Trophoblast cell (in vitro differentiated cells and primary cell): ENCODE data around the gene ZBED1.
"Not testable (repeated sequence)": the region's sequence is repeated elsewhere in the genome, so short reads cannot be mapped to it uniquely, and the experiment has no call there.

Experiments used
- DNase-seq, 2 donors: peaks; one replicate each; pipeline ENCODE4 v3.0.0-alpha.2; 2016
- H2AFZ ChIP-seq: 2 replicates; pipeline ENCODE4 v1.6.1; 2013; ENCODE audit warnings: low read length, moderate library complexity, mild to moderate bottlenecking; ENCODE audit not compliant: insufficient read depth, poor library complexity
- H2AK5ac ChIP-seq: 2 replicates; pipeline ENCODE4 v1.6.1; 2013; ENCODE audit warnings: mild to moderate bottlenecking, low read length
- H2BK120ac ChIP-seq: 2 replicates; pipeline ENCODE4 v1.6.1; 2013; ENCODE audit warnings: low read length, mild to moderate bottlenecking, moderate library complexity; ENCODE audit not compliant: insufficient read depth, poor library complexity
- H2BK12ac ChIP-seq: 2 replicates; pipeline ENCODE4 v1.6.1; 2013; ENCODE audit warnings: mild to moderate bottlenecking, low read length, moderate library complexity
- H2BK5ac ChIP-seq: 2 replicates; pipeline ENCODE4 v1.6.1; 2013; ENCODE audit warnings: low read length, low read depth, moderate library complexity, mild to moderate bottlenecking; ENCODE audit not compliant: poor library complexity
- H3K14ac ChIP-seq: 2 replicates; pipeline ENCODE4 v1.6.1; 2013; ENCODE audit warnings: mild to moderate bottlenecking, low read length
- H3K18ac ChIP-seq: 2 replicates; pipeline ENCODE4 v1.6.1; 2013; ENCODE audit warnings: mild to moderate bottlenecking, low read length
- H3K23ac ChIP-seq: 2 replicates; pipeline ENCODE4 v1.6.1; 2013; ENCODE audit warnings: low read length
- H3K27ac ChIP-seq: 2 replicates; pipeline ENCODE4 v1.5.1; 2013; ENCODE audit warnings: low read depth, mild to moderate bottlenecking, inconsistent platforms, low read length, moderate library complexity
- H3K27me3 ChIP-seq: 2 replicates; pipeline ENCODE4 v1.6.1; 2013; ENCODE audit warnings: inconsistent platforms, mild to moderate bottlenecking, low read length, moderate library complexity; ENCODE audit not compliant: insufficient read depth
- H3K36me3 ChIP-seq, 2 experiments: 1 replicate in 1 of 2; 2 replicates in 1 of 2; pipeline ENCODE4 v1.6.1; 2013; ENCODE audit warnings: low read length in 2 of 2, mild to moderate bottlenecking in 2 of 2, moderate library complexity in 1 of 2; ENCODE audit not compliant: insufficient read depth in 2 of 2, control insufficient read depth in 1 of 2
- H3K4ac ChIP-seq: 2 replicates; pipeline ENCODE4 v1.6.1; 2013; ENCODE audit warnings: low read depth, mild to moderate bottlenecking, low read length, moderate library complexity
- H3K4me1 ChIP-seq, 2 experiments: 1 replicate in 1 of 2; 2 replicates in 1 of 2; pipeline ENCODE4 v1.6.1; 2013; ENCODE audit warnings: low read length in 2 of 2, mild to moderate bottlenecking in 2 of 2, moderate library complexity in 1 of 2; ENCODE audit not compliant: insufficient read depth in 2 of 2, control insufficient read depth in 1 of 2
- H3K4me2 ChIP-seq: 2 replicates; pipeline ENCODE4 v1.6.1; 2013; ENCODE audit warnings: inconsistent platforms, mild to moderate bottlenecking, low read length, moderate library complexity
- H3K4me3 ChIP-seq: 2 replicates; pipeline ENCODE4 v1.5.1; 2013; ENCODE audit warnings: mild to moderate bottlenecking, low read depth, low read length, inconsistent platforms
- H3K79me1 ChIP-seq: one replicate; pipeline ENCODE4 v1.6.1; 2013; ENCODE audit warnings: low read length
- H3K79me2 ChIP-seq: 2 replicates; pipeline ENCODE4 v1.6.1; 2013; ENCODE audit warnings: low read length, mild to moderate bottlenecking; ENCODE audit not compliant: control insufficient read depth, insufficient read depth, poor library complexity
- H3K9ac ChIP-seq: 2 replicates; pipeline ENCODE4 v1.6.1; 2013; ENCODE audit warnings: mild to moderate bottlenecking, low read length
- H3K9me3 ChIP-seq: 2 replicates; pipeline ENCODE4 v1.6.1; 2013; ENCODE audit warnings: low read depth, mild to moderate bottlenecking, control low read depth, inconsistent platforms, low read length; ENCODE audit not compliant: insufficient read depth
- H4K12ac ChIP-seq: 2 replicates; pipeline ENCODE4 v1.6.1; 2013; ENCODE audit warnings: low read depth, mild to moderate bottlenecking, low read length, moderate library complexity
- H4K8ac ChIP-seq: 2 replicates; pipeline ENCODE4 v1.6.1; 2013; ENCODE audit warnings: low read depth, mild to moderate bottlenecking, low read length, moderate library complexity
- H4K91ac ChIP-seq: one replicate; pipeline ENCODE4 v1.6.1; 2013; ENCODE audit warnings: low read depth, mild to moderate bottlenecking, low read length, moderate library complexity
- WGBS: extraction: QIAGEN DNeasy Blood & Tissue Kit; methylation state at CpG from one replicate; pipeline ENCODE4 v1.1.7; 2013; ENCODE audit warnings: missing lambda C conversion rate; ENCODE audit not compliant: insufficient read length, insufficient coverage; ENCODE audit errors: extremely low coverage; 5-methylcytosine and 5-hydroxymethylcytosine counted together

The ZBED1 gene

DNA sequence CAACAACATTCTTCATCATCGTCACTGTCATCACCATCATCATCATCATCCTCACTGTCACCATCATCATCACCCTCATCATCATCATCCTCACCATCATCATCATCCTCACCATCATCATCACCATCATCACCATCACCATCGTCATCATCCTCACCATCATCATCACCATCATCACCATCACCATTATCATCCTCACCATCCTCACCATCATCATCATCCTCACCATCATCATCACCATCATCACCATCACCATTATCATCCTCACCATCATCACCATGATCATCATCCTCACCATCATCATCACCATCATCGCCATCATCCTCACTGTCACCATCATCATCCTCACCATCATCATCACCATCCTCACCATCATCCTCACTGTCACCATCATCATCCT, 18.9 kb upstream of the ZBED1 start:
- H3K4me3 ChIP-seq, H3K27me3 ChIP-seq, H3K36me3 ChIP-seq, H3K79me2 ChIP-seq, H3K9ac ChIP-seq, H2BK5ac ChIP-seq, H3K79me1 ChIP-seq, H2AFZ ChIP-seq, H3K23ac ChIP-seq, H2BK120ac ChIP-seq, DNase-seq, H3K14ac ChIP-seq, H3K18ac ChIP-seq, H3K4me1 ChIP-seq, H4K91ac ChIP-seq, H3K27ac ChIP-seq, H4K12ac ChIP-seq, H2BK12ac ChIP-seq, H3K9me3 ChIP-seq, H3K4ac ChIP-seq, H4K8ac ChIP-seq, H2AK5ac ChIP-seq, H3K4me2 ChIP-seq: not testable (repeated sequence)
- WGBS = 100% methylated on average over 1 of the region's 3 CpGs

DNA sequence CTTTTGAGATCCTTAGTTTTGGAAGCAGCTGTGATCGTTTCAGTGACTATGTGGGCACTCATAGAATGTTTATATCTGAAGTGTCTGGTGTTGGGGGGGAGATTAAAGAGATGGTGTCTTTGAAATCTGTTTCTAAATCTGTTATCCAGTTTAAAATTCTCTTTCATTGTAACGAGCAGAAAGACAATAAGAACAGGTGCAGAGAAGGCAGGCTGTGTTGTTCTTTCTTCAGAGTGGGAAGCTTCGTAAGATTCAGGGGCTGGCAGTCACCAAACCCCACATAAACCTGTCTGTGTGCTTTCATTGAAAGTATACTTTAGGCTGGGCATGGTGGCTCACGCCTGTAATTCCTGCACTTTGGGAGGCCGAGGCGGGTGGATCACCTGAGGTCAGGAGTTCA, 16.3 kb upstream of the ZBED1 start:
- DNase-seq = no peak
- H4K91ac ChIP-seq = no peak overlapping the region
- no peaks in the 10 kb centered on the region for H3K79me2 ChIP-seq
- H3K27me3 ChIP-seq = no peaks in the 10 kb centered on the region
- no peaks in the 10 kb centered on the region for H3K36me3 ChIP-seq
- no peak overlapping the region for H2BK5ac ChIP-seq
- H3K27ac ChIP-seq = no peak overlapping the region
- H3K4ac ChIP-seq = no peak overlapping the region
- no peak overlapping the region for H3K18ac ChIP-seq
- no peak overlapping the region for H4K8ac ChIP-seq
- no peaks in the 10 kb centered on the region for H3K9me3 ChIP-seq
- H2AK5ac ChIP-seq = no peak overlapping the region
- no peak overlapping the region for H3K4me3 ChIP-seq
- no peak overlapping the region for H3K23ac ChIP-seq
- no peak overlapping the region for H2BK120ac ChIP-seq
- no peak overlapping the region for H2BK12ac ChIP-seq
- WGBS = no CpG with 5 or more reads among the region's 6 CpGs
- no peak overlapping the region for H3K14ac ChIP-seq
- H3K4me1 ChIP-seq = peaks cover 2 to 4% of the 10 kb centered on the region in 2 experiments
- no peak overlapping the region for H3K9ac ChIP-seq
- no peak overlapping the region for H2AFZ ChIP-seq
- no peaks in the 10 kb centered on the region for H3K79me1 ChIP-seq
- no peak overlapping the region for H3K4me2 ChIP-seq
- no peak overlapping the region for H4K12ac ChIP-seq

DNA sequence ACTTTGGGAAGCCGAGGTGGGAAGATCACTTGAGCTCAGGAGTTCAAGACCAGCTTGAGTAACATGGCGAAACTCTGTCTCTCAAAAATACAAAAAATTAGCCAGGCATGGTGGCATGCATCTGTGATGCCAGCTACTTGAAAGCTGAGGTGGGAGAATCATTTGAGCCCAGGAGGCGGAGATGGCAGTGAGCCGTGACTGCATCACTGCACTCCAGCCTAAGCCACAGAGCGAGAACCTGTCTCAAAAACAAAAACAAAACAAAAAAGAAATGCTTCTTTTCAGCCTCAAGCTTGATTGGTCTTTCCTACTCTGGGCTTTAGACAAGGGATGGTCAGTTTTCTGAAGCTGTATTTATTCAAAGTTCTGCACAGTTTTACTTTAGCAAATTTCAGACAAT, 15.8 kb upstream of the ZBED1 start:
- Histone ChIP-seq H3K4ac (no peak overlapping the region), H3K27ac (no peak overlapping the region), H3K18ac (no peak overlapping the region), H2AK5ac (no peak overlapping the region), H3K4me2 (no peak overlapping the region), H3K14ac (no peak overlapping the region), H3K9me3 (no peaks in the 10 kb centered on the region), H3K23ac (no peak overlapping the region), H3K4me1 (peaks cover 2 to 6% of the 10 kb centered on the region in 2 experiments), H4K8ac (no peak overlapping the region), H2BK12ac (no peak overlapping the region), H3K4me3 (no peak overlapping the region), H3K79me1 (no peaks in the 10 kb centered on the region), H2BK5ac (no peak overlapping the region), H4K12ac (no peak overlapping the region), H2BK120ac (no peak overlapping the region), H3K27me3 (no peaks in the 10 kb centered on the region), H3K9ac (no peak overlapping the region), H3K36me3 (no peaks in the 10 kb centered on the region), H3K79me2 (no peaks in the 10 kb centered on the region), H2AFZ (no peak overlapping the region), H4K91ac (no peak overlapping the region)
- no peak for DNase-seq
- WGBS = no CpG with 5 or more reads among the region's 5 CpGs

GRCh38 chrX:2514131-2514530, 13.4 kb upstream of the ZBED1 start:
- H3K18ac ChIP-seq = no peak overlapping the region
- no peaks in the 10 kb centered on the region for H3K36me3 ChIP-seq
- no peak overlapping the region for H4K91ac ChIP-seq
- H2BK5ac ChIP-seq = no peak overlapping the region
- H2BK12ac ChIP-seq = no peak overlapping the region
- no peak overlapping the region for H3K4me2 ChIP-seq
- DNase-seq = no peak
- WGBS = no CpG with 5 or more reads among the region's 5 CpGs
- no peak overlapping the region for H4K8ac ChIP-seq
- H3K79me2 ChIP-seq = no peaks in the 10 kb centered on the region
- H2BK120ac ChIP-seq = no peak overlapping the region
- no peak overlapping the region for H3K9ac ChIP-seq
- no peak overlapping the region for H3K23ac ChIP-seq
- no peak overlapping the region for H3K14ac ChIP-seq
- H3K79me1 ChIP-seq = no peaks in the 10 kb centered on the region
- no peak overlapping the region for H3K4ac ChIP-seq
- no peak overlapping the region for H2AK5ac ChIP-seq
- no peak overlapping the region for H3K4me3 ChIP-seq
- no peak overlapping the region for H3K27ac ChIP-seq
- H3K4me1 ChIP-seq = peaks cover 2 to 6% of the 10 kb centered on the region in 2 experiments
- H3K9me3 ChIP-seq = no peaks in the 10 kb centered on the region
- no peak overlapping the region for H2AFZ ChIP-seq
- H3K27me3 ChIP-seq = no peaks in the 10 kb centered on the region
- H4K12ac ChIP-seq = no peak overlapping the region
